Sigmoid colon (tissue), 7 donors: ENCODE results near the gene BID. TPM values are rescaled to one million over a fixed set of nuclear protein-coding genes. Genes with fewer than 3 reads are reported as not detected.

Experiments used
- DNase-seq: peaks from one replicate; pipeline ENCODE4 v3.0.0-alpha.2; 2019
- H3K27ac ChIP-seq, 4 donors: fragments of 200-600 bp; sonication (generic); one replicate each; pipeline ENCODE4 v1.5.1; 2016 to 2019; ENCODE audit warnings: mild to moderate bottlenecking in 1 of 4
- H3K27me3 ChIP-seq, 3 donors: fragments of 200-600 bp; sonication (generic); one replicate each; pipeline ENCODE4 v1.5.1; 2019; ENCODE audit warnings: mild to moderate bottlenecking in 1 of 3
- H3K36me3 ChIP-seq, 4 donors: fragments of 200-600 bp; sonication (generic); one replicate each; pipeline ENCODE4 v1.5.1; 2016 to 2019
- H3K4me1 ChIP-seq, 4 donors: fragments of 200-600 bp; sonication (generic); one replicate each; pipeline ENCODE4 v1.5.1; 2017 to 2019
- H3K4me3 ChIP-seq, 4 donors: fragments of 200-600 bp; sonication (generic); one replicate each; pipeline ENCODE4 v1.5.1; 2017 to 2019; ENCODE audit warnings: mild to moderate bottlenecking in 2 of 4, moderate library complexity in 1 of 4
- H3K9me3 ChIP-seq, 4 donors: fragments of 200-600 bp in 3 of 4; sonication (generic) in 3 of 4; one replicate each; pipeline versions ENCODE4 v1.5.1 to v1.6.1; 2013 to 2019
- EP300 ChIP-seq, 4 donors: sonication (generic); formaldehyde crosslinking; IDR thresholded peaks; one replicate each; pipeline ENCODE4 v1.6.1; 2017; ENCODE audit warnings: antibody characterized with exemption in 4 of 4
- POLR2A ChIP-seq, 2 donors: fragments of 450-650 bp; IDR thresholded peaks; one replicate each; pipeline ENCODE4 v1.6.1; 2016; ENCODE audit warnings: antibody characterized with exemption in 2 of 2, mild to moderate bottlenecking in 2 of 2, moderate library complexity in 2 of 2
- POLR2AphosphoS5 ChIP-seq, 4 donors: sonication (generic); formaldehyde crosslinking; IDR thresholded peaks; one replicate each; pipeline ENCODE4 v1.6.1; 2017; ENCODE audit warnings: antibody characterized with exemption in 4 of 4
- WGBS, 2 donors: extraction: QIAGEN DNeasy Blood & Tissue Kit; methylation state at CpG; one replicate each; pipeline ENCODE4 v1.1.7; 2013; 5-methylcytosine and 5-hydroxymethylcytosine counted together
- intact Hi-C: fragments of 100-400 bp; cut with DNase I; formaldehyde crosslinking; loops from one replicate; pipeline ENCODE4 v1.15.1; 2023
- polyA plus RNA-seq, 3 donors: library from polyadenylated mRNA; stranded (reverse); fragments of 200-250 nt; gene quantifications; one replicate each; pipeline ENCODE4 v1.2.3, GENCODE V29; 2013
- total RNA-seq, 4 donors: library from RNA; depleted of rRNA; stranded (reverse); fragments of >200 nt; gene quantifications; one replicate each; pipeline ENCODE4 v1.1.0, GENCODE V29; 2016
- TF ChIP-seq, protein P1 (sequence below), 4 experiments: fragments of 450-650 bp in 3 of 4; fragments of 200-600 bp in 1 of 4; IDR thresholded peaks; one replicate each; pipeline ENCODE4 v1.5.1; 2016 to 2019; ENCODE audit warnings: antibody characterized with exemption in 4 of 4, mild to moderate bottlenecking in 3 of 4, moderate library complexity in 2 of 4
- donor health status: healthy with polysubstance abuse.
- donor health status: Bipolar disorder and iron deficiency.
- donor health status: healthy.

The BID gene
- total and polyA plus RNA-seq, 7 donors = 9.7 to 72.1 (median 24.6) TPM

DNA sequence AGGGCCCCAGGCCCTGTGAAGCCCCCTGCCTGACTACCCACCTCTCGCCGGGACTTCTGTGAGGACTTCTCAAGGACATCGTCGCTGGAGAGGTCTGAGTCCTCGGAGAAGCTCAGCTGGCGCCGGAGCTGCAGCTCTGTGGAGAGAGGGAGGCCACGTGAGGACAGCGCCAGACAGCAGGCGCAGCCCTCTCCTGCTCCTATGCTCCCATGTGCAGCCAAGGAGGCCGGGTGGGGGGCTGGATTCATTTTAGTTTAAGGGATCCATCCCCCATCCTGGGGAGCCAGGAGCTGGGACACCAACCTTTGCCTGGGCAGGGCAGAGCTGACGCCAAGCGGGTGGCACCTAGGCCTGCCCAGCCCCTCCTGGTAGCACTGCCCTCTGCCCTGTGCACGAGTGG is 42.4 kb upstream of the BID start:
- no peaks in the 10 kb centered on the region for H3K27me3 ChIP-seq
- WGBS, 2 donors = 94 to 95% methylated on average over 14 of the region's 14 CpGs
- intact Hi-C loops = no loop called here
- H3K4me1 ChIP-seq = no peaks in the 10 kb centered on the region
- no peak overlapping the region for H3K27ac ChIP-seq
- DNase-seq = no peak
- no peak overlapping the region for H3K4me3 ChIP-seq
- TF ChIP-seq POLR2AphosphoS5 (IDR thresholded peaks at IDR 0.05) = no peak
- no peak for TF ChIP-seq POLR2A (IDR thresholded peaks at IDR 0.05)
- TF ChIP-seq, protein P1, sequence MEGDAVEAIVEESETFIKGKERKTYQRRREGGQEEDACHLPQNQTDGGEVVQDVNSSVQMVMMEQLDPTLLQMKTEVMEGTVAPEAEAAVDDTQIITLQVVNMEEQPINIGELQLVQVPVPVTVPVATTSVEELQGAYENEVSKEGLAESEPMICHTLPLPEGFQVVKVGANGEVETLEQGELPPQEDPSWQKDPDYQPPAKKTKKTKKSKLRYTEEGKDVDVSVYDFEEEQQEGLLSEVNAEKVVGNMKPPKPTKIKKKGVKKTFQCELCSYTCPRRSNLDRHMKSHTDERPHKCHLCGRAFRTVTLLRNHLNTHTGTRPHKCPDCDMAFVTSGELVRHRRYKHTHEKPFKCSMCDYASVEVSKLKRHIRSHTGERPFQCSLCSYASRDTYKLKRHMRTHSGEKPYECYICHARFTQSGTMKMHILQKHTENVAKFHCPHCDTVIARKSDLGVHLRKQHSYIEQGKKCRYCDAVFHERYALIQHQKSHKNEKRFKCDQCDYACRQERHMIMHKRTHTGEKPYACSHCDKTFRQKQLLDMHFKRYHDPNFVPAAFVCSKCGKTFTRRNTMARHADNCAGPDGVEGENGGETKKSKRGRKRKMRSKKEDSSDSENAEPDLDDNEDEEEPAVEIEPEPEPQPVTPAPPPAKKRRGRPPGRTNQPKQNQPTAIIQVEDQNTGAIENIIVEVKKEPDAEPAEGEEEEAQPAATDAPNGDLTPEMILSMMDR (IDR thresholded peaks at IDR 0.05) = no peak
- TF ChIP-seq EP300 (IDR thresholded peaks at IDR 0.05) = no peak
- H3K36me3 ChIP-seq = peaks cover 11 to 97% (median 59%) of the 10 kb centered on the region in 4 donors
- H3K9me3 ChIP-seq = no peaks in the 10 kb centered on the region

DNA sequence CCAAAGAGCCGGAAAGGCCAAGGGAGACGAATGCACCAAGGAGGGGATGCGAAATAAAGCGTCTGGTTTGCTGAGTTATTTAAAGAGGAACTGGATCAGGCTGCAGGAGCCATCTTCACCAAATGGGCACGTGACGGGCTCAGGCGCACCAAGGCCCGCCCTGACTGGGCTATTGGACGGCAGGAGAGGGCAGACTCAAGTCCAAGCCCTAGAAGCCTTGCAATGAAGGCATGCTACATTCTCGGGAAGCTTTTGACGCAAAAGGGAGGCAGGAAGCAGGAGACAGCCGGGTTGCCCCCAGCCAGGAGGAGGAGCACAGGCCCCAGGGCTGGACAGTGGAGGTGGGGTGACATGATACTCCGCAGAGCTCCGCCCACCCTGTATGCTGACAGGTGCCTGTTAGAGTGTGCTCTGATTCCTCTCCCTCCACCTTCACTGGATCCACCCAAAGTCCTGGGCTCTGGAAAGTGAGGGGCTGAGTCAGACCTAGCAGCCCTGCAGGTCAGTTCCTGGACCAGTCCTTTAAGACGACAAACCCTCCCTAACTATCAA is 41.5 kb upstream of the BID start:
- WGBS, 2 donors = 94% methylated on average over 15 of the region's 15 CpGs
- no peak for DNase-seq
- H3K36me3 ChIP-seq = peaks cover 17 to 98% (median 58%) of the 10 kb centered on the region in 4 donors
- no peak for TF ChIP-seq POLR2AphosphoS5 (IDR thresholded peaks at IDR 0.05)
- no peaks in the 10 kb centered on the region for H3K4me1 ChIP-seq
- no peaks in the 10 kb centered on the region for H3K27me3 ChIP-seq
- H3K4me3 ChIP-seq = no peak overlapping the region
- no peaks in the 10 kb centered on the region for H3K9me3 ChIP-seq
- intact Hi-C loops = no loop called here
- no peak overlapping the region for H3K27ac ChIP-seq

DNA sequence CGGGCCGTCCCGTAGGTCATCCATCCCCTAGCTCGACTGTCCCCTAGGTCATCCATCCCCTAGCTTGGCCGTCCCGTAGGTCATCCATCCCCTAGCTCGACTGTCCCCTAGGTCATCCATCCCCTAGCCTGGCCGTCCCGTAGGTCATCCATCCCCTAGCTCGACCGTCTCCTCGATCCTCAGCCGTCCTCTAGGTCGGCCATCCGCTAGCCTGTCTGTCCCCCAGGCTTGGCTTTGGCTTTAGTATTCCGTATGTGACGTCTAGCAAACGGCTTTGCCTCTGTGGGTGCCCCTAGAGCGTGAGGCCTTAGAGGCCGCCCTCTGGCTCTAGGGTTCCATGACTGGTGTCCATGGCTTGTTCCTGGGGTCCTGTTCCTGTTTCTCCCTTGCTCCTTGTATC is 40.6 kb upstream of the BID start:
- Histone ChIP-seq H3K27me3 (no peaks in the 10 kb centered on the region), H3K4me3 (no peak overlapping the region), H3K9me3 (no peaks in the 10 kb centered on the region), H3K4me1 (no peaks in the 10 kb centered on the region), H3K27ac (no peak overlapping the region), H3K36me3 (peaks cover 21 to 100% (median 62%) of the 10 kb centered on the region in 4 donors)
- WGBS, 2 donors = 96 to 97% methylated on average over 20 of the region's 20 CpGs
- intact Hi-C loops = no loop called here
- TF ChIP-seq POLR2A (IDR thresholded peaks at IDR 0.05) (no peak), EP300 (IDR thresholded peaks at IDR 0.05) (no peak), POLR2AphosphoS5 (IDR thresholded peaks at IDR 0.05) (no peak)
- TF ChIP-seq, protein P1 (IDR thresholded peaks at IDR 0.05) = no peak
- no peak for DNase-seq

DNA sequence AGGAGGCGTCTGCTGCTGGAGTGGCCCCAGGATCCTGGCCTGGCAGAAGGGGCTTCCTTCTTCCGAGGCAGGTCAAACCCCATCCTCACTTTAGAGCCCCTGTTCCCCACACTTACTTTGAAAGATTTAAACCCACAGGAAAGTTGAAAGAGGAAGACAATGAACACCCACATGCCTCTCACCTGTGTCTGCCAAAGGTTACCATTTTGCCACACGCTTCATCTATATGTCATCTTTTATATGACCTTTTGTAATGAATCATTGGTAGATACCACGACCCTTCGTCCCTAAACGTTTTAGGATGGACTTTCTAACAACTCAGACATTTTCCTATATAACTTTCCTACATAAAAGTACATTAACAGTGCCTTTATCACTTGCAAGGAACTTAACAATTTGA is 39.8 kb upstream of the BID start:
- WGBS, 2 donors = 87 to 88% methylated on average over 6 of the region's 6 CpGs
- intact Hi-C loops = no loop called here

DNA sequence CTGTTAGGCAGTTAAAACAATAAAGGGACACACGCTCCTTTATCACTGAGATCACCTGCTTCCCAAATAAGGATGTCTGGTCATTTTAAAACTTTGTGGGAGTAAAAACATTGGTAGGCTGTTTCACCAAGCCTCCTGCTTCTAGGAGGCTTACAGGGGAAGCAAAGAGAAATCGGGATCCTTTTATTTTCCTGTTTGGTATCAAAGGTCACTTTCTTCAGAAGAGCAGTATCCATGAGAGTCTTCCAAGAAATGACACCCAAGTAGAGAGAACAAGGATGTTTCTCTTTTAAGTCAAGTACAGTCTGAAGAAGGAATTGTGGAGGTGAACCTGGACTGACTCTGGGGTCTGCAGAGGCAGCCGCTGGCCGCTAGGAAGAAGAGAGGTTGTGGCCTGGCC is 36.9 kb upstream of the BID start:
- WGBS, 2 donors = 44 to 83% methylated on average over 4 of the region's 4 CpGs
- Histone ChIP-seq H3K4me3 (no peak overlapping the region), H3K4me1 (peaks cover 0 to 6% (median 1%) of the 10 kb centered on the region in 4 donors), H3K9me3 (no peaks in the 10 kb centered on the region), H3K36me3 (peaks cover 22 to 100% (median 54%) of the 10 kb centered on the region in 4 donors), H3K27ac (no peak overlapping the region), H3K27me3 (no peaks in the 10 kb centered on the region)
- intact Hi-C loops = no loop called here
- TF ChIP-seq POLR2AphosphoS5 (IDR thresholded peaks at IDR 0.05) (no peak), POLR2A (IDR thresholded peaks at IDR 0.05) (no peak), EP300 (IDR thresholded peaks at IDR 0.05) (no peak)
- TF ChIP-seq, protein P1 (IDR thresholded peaks at IDR 0.05) = no peak
- no peak for DNase-seq

More for the DNA sequence above, 39.8 kb upstream of the BID start:
- no peak for DNase-seq
- peaks cover 21 to 100% (median 58%) of the 10 kb centered on the region in 4 donors for H3K36me3 ChIP-seq
- H3K27ac ChIP-seq = no peak overlapping the region
- no peaks in the 10 kb centered on the region for H3K27me3 ChIP-seq
- TF ChIP-seq POLR2A (IDR thresholded peaks at IDR 0.05) (no peak), EP300 (IDR thresholded peaks at IDR 0.05) (no peak), POLR2AphosphoS5 (IDR thresholded peaks at IDR 0.05) (no peak)
- TF ChIP-seq, protein P1 (IDR thresholded peaks at IDR 0.05) = no peak
- H3K9me3 ChIP-seq = no peaks in the 10 kb centered on the region
- no peaks in the 10 kb centered on the region for H3K4me1 ChIP-seq
- H3K4me3 ChIP-seq = no peak overlapping the region
